ENCODE data around the gene PALD1. TPM values are rescaled to one million over a fixed set of nuclear protein-coding genes. Genes with fewer than 3 reads are reported as not detected.

Gene PALD1
- total RNA-seq, 1 donor from 2014 or later = 9.6 TPM

- H3K27ac Mint-ChIP-seq = peak overlapping the region; percentile 63
- no peaks in the 10 kb centered on the region for H3K27me3 ChIP-seq
- H3K27ac ChIP-seq = no peak overlapping the region
- H3K27me3 Mint-ChIP-seq (ENCODE audit: insufficient read depth, low read depth) = peaks cover 6% of the 10 kb centered on the region
- TF ChIP-seq EZH2phosphoT487 (IDR thresholded peaks at IDR 0.05) = no peak
- TF ChIP-seq EZH2 (IDR thresholded peaks at IDR 0.05) = no peak
- TF ChIP-seq CTCF (IDR thresholded peaks at IDR 0.05) = no peak
- no peak overlapping the region for H3K4me3 Mint-ChIP-seq
- peaks cover 60% of the 10 kb centered on the region for H3K4me1 Mint-ChIP-seq
- H3K4me1 ChIP-seq = peaks cover 29% of the 10 kb centered on the region
- no peak overlapping the region for H3K4me2 ChIP-seq
- no peak for DNase-seq (ENCODE audit: low spot score)
- no peak overlapping the region for H2AFZ ChIP-seq (replicated peaks)
- H3K36me3 Mint-ChIP-seq = no peaks in the 10 kb centered on the region
- H3K36me3 ChIP-seq = no peaks in the 10 kb centered on the region
- no peaks in the 10 kb centered on the region for H3K79me2 ChIP-seq (ENCODE audit: low read depth)
- H3F3A ChIP-seq (ENCODE audit: low read depth) = peaks cover 12% of the 10 kb centered on the region
- peaks cover 6% of the 10 kb centered on the region for H4K20me1 ChIP-seq (ENCODE audit: low read depth)
- H3K9me3 ChIP-seq (ENCODE audit: low read depth) = no peaks in the 10 kb centered on the region
- no peaks in the 10 kb centered on the region for H3K9me3 Mint-ChIP-seq
- H3K4me3 ChIP-seq = no peak overlapping the region
- no peak overlapping the region for H3K9ac ChIP-seq
Observed at GRCh38 chr10:70507966-70508365, 29.4 kb downstream of the PALD1 start.

GRCh38 chr10:70508912-70509756 is 30.6 kb downstream of the PALD1 start:
- H3K4me1 Mint-ChIP-seq = peaks cover 63% of the 10 kb centered on the region
- H3K27me3 Mint-ChIP-seq (ENCODE audit: insufficient read depth, low read depth) = peaks cover 6% of the 10 kb centered on the region
- no peaks in the 10 kb centered on the region for H3K27me3 ChIP-seq
- peak overlapping the region; percentile 48 for H3K4me3 Mint-ChIP-seq
- H3K36me3 Mint-ChIP-seq = no peaks in the 10 kb centered on the region
- H3F3A ChIP-seq (ENCODE audit: low read depth) = peaks cover 12% of the 10 kb centered on the region
- H3K36me3 ChIP-seq = no peaks in the 10 kb centered on the region
- H3K27ac ChIP-seq = no peak overlapping the region
- DNase-seq (ENCODE audit: low spot score) = peak; percentile 63
- no peaks in the 10 kb centered on the region for H3K9me3 ChIP-seq (ENCODE audit: low read depth)
- H3K4me1 ChIP-seq = peaks cover 36% of the 10 kb centered on the region
- peak overlapping the region; percentile 55 for H3K4me2 ChIP-seq
- no peaks in the 10 kb centered on the region for H3K79me2 ChIP-seq (ENCODE audit: low read depth)
- peaks cover 6% of the 10 kb centered on the region for H4K20me1 ChIP-seq (ENCODE audit: low read depth)
- no peaks in the 10 kb centered on the region for H3K9me3 Mint-ChIP-seq
- H3K4me3 ChIP-seq = no peak overlapping the region
- no peak overlapping the region for H3K9ac ChIP-seq
- no peak overlapping the region for H2AFZ ChIP-seq (replicated peaks)
- TF ChIP-seq EZH2phosphoT487 (IDR thresholded peaks at IDR 0.05) (no peak), CTCF (IDR thresholded peaks at IDR 0.05) (peak; percentile 10), EZH2 (IDR thresholded peaks at IDR 0.05) (no peak)
- peak overlapping the region; percentile 78 for H3K27ac Mint-ChIP-seq

- TF ChIP-seq EZH2phosphoT487 (IDR thresholded peaks at IDR 0.05) = no peak
- TF ChIP-seq EZH2 (IDR thresholded peaks at IDR 0.05) = no peak
- no peak for TF ChIP-seq CTCF (IDR thresholded peaks at IDR 0.05)
- no peaks in the 10 kb centered on the region for H3K79me2 ChIP-seq (ENCODE audit: low read depth)
- Mint-ChIP-seq H3K4me3 (no peak overlapping the region), H3K27ac (peak overlapping the region; percentile 46), H3K36me3 (no peaks in the 10 kb centered on the region), H3K27me3 (ENCODE audit: insufficient read depth, low read depth) (peaks cover 6% of the 10 kb centered on the region), H3K4me1 (peaks cover 67% of the 10 kb centered on the region), H3K9me3 (no peaks in the 10 kb centered on the region)
- no peak overlapping the region for H2AFZ ChIP-seq (replicated peaks)
- H3K27me3 ChIP-seq = no peaks in the 10 kb centered on the region
- H3K4me3 ChIP-seq = no peak overlapping the region
- no peak overlapping the region for H3K27ac ChIP-seq
- H3K36me3 ChIP-seq = no peaks in the 10 kb centered on the region
- H3K4me2 ChIP-seq = no peak overlapping the region
- peaks cover 39% of the 10 kb centered on the region for H3K4me1 ChIP-seq
- no peak for DNase-seq (ENCODE audit: low spot score)
- no peaks in the 10 kb centered on the region for H3K9me3 ChIP-seq (ENCODE audit: low read depth)
- H3K9ac ChIP-seq = no peak overlapping the region
- peaks cover 12% of the 10 kb centered on the region for H3F3A ChIP-seq (ENCODE audit: low read depth)
- H4K20me1 ChIP-seq (ENCODE audit: low read depth) = peaks cover 6% of the 10 kb centered on the region
Observed at GRCh38 chr10:70509757-70510147, 31.2 kb downstream of the PALD1 start.

All from neural progenitor cell (in vitro differentiated cells).